ENCODE results near the gene CIB4. TPM values are rescaled to one million over a fixed set of nuclear protein-coding genes. Genes with fewer than 3 reads are reported as not detected.

CIB4 gene
- total RNA-seq, 1 experiment from 2014 or later: not detected

DNA sequence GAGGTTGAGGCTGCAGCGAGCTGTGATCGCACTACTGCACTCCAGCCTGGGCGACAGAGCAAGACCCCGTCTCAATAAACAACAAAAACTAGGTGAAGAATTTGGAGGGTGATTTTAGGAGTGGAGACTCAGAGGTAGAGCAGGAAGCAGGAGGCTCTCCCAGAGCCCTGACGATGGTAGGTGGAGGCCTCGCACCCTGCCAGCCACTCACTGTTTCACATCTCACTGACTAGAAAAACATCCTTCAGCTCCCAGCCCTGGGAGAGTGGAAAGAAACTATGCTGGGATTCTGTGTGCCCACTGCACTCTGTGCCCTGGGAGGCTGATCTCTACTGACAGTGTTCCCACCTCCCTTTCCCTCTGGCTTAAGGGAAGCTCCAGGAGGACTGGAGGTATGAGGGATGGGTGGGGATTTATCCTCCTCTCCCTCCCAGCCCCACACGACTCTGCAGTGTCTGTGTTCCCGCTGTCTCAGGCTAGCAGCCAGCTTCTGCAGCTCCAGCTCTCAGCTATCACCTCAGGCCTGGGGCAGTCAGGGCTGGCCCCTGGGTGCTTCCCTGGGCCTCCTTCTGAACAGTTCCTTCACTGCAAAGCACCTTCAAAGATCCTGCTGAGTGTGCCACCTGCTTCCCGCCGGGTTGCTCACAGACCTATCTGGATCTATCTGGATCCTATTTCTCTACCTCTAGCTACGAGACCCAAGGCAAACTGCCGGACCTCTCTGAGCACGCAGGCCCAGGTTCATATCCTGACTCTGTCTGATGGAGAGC, 9.6 kb downstream of the CIB4 start:
- Histone ChIP-seq H3K36me3 (ENCODE audit: low read depth) (no peaks in the 10 kb centered on the region), H3F3A (ENCODE audit: insufficient read depth, low read depth) (no peaks in the 10 kb centered on the region), H3K4me1 (replicated peaks; ENCODE audit: insufficient read depth) (peaks cover 25% of the 10 kb centered on the region), H3K9me2 (ENCODE audit: insufficient read depth) (no peaks in the 10 kb centered on the region), H3K27ac (no peak overlapping the region), H3K79me2 (ENCODE audit: low read depth) (no peaks in the 10 kb centered on the region), H2AFZ (no peak overlapping the region), H4K20me1 (ENCODE audit: insufficient read depth) (no peaks in the 10 kb centered on the region), H3K27me3 (ENCODE audit: insufficient read depth, low read depth) (no peaks in the 10 kb centered on the region), H3K9me3 (ENCODE audit: insufficient read depth, low read depth) (no peaks in the 10 kb centered on the region), H3K4me3 (no peak overlapping the region), H3K4me2 (peak overlapping the region; percentile 29)
- TF ChIP-seq, protein P1, sequence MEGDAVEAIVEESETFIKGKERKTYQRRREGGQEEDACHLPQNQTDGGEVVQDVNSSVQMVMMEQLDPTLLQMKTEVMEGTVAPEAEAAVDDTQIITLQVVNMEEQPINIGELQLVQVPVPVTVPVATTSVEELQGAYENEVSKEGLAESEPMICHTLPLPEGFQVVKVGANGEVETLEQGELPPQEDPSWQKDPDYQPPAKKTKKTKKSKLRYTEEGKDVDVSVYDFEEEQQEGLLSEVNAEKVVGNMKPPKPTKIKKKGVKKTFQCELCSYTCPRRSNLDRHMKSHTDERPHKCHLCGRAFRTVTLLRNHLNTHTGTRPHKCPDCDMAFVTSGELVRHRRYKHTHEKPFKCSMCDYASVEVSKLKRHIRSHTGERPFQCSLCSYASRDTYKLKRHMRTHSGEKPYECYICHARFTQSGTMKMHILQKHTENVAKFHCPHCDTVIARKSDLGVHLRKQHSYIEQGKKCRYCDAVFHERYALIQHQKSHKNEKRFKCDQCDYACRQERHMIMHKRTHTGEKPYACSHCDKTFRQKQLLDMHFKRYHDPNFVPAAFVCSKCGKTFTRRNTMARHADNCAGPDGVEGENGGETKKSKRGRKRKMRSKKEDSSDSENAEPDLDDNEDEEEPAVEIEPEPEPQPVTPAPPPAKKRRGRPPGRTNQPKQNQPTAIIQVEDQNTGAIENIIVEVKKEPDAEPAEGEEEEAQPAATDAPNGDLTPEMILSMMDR (conservative IDR thresholded peaks at IDR 0.05): no peak
- TF ChIP-seq EZH2 (IDR thresholded peaks at IDR 0.05; ENCODE audit: low read depth): no peak
- DNase-seq: no peak
- BruUV-seq (replicated peaks): no TSS peak
- ChIA-PET POLR2A (ENCODE audit: unreplicated experiment) (interaction anchor here (0.6 kb wide), 1 partner anchor 9 kb away, joined by 3 read pairs; no protein-coding TSS in a partner anchor), CTCF (interaction anchor here (0.6 to 1.0 kb wide), 2 partner anchors 28 to 104 kb away, joined by 3 to 8 read pairs; no protein-coding TSS in a partner anchor)
- intact Hi-C loops (cut with micrococcal nuclease; ENCODE audit: unreplicated experiment): no loop called here

DNA sequence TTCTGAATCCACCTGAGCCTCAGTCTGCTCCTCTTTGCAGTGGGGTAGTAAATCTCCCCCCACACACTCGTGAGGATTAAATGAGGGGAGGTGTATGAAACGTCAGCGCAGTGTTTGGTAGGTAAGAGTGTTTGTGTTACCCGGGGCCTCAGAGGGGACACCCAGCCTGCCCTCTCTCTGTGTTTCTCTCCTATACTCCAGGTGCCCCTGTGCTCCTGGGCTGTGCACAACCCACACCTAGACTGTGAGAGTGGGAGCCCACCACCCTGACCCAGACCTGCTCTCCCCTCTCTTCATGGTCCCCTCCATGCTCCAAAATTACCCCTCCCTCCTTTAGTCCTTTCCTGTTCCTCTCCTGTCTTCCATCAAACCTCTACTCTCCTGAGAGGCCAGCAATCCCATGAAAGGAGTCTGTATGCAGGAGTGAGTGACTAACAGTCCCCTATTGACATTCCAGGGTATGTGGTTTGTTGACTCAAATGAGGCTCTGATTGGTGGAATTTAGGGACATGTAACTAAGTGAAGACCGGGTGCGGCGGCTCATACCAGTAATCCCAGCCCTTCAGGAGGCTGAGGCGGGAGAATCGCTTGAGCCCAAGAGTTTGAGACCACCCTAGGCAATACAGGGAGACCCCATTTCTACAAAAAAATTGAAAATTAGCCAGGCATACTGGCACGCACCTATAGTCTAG, 10.4 kb downstream of the CIB4 start:
- H3K79me2 ChIP-seq (ENCODE audit: low read depth): no peaks in the 10 kb centered on the region
- H3K36me3 ChIP-seq (ENCODE audit: low read depth): no peaks in the 10 kb centered on the region
- POLR2A ChIA-PET (ENCODE audit: unreplicated experiment): interaction anchor here (0.6 kb wide), 1 partner anchor 10 kb away, joined by 3 read pairs; no protein-coding TSS in a partner anchor
- peak; percentile 40 to 86 for DNase-seq
- H3F3A ChIP-seq (ENCODE audit: insufficient read depth, low read depth): no peaks in the 10 kb centered on the region; the same call in 1 of the 2 replicates
- CTCF ChIA-PET: interaction anchor here (0.6 to 1.0 kb wide), 2 partner anchors 29 to 105 kb away, joined by 3 to 8 read pairs; no protein-coding TSS in a partner anchor
- H3K9me3 ChIP-seq (ENCODE audit: insufficient read depth, low read depth): no peaks in the 10 kb centered on the region
- no peak overlapping the region for H2AFZ ChIP-seq
- intact Hi-C loops (cut with micrococcal nuclease; ENCODE audit: unreplicated experiment): no loop called here
- no peaks in the 10 kb centered on the region for H4K20me1 ChIP-seq (ENCODE audit: insufficient read depth)
- no peak for TF ChIP-seq EZH2 (IDR thresholded peaks at IDR 0.05; ENCODE audit: low read depth)
- TF ChIP-seq, protein P1 (conservative IDR thresholded peaks at IDR 0.05): no peak
- H3K4me2 ChIP-seq: peak overlapping the region; percentile 29
- H3K4me3 ChIP-seq: no peak overlapping the region
- H3K9me2 ChIP-seq (ENCODE audit: insufficient read depth): no peaks in the 10 kb centered on the region
- H3K27ac ChIP-seq: no peak overlapping the region
- peaks cover 31% of the 10 kb centered on the region for H3K4me1 ChIP-seq (replicated peaks; ENCODE audit: insufficient read depth)
- H3K27me3 ChIP-seq (ENCODE audit: insufficient read depth, low read depth): no peaks in the 10 kb centered on the region
- BruUV-seq (replicated peaks): no TSS peak

DNA sequence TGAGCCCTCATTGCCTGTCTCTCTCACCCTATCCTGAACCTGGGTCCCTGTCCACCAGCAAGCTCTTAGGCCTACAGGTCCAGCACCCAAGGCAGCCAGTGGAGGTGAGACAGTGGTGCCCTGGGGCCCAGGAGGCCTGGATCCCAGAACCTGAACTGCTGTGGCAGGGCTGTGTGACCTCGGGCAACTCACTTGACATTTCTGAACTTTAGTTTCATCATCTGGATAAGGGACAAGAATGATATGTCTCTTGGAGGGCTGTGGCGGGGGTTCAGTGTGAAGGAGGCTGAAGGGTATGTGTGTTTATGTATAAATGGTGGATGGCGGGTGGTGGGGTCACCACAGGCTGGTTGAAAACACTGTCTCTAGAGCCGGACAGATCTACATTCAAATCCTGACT, 10.9 kb downstream of the CIB4 start:
- no peaks in the 10 kb centered on the region; the same call in 1 of the 2 replicates for H3F3A ChIP-seq (ENCODE audit: insufficient read depth, low read depth)
- H3K79me2 ChIP-seq (ENCODE audit: low read depth): no peaks in the 10 kb centered on the region
- ChIA-PET CTCF (no interaction called here), POLR2A (ENCODE audit: unreplicated experiment) (no interaction called here)
- no peak overlapping the region for H2AFZ ChIP-seq
- no peaks in the 10 kb centered on the region for H3K9me2 ChIP-seq (ENCODE audit: insufficient read depth)
- intact Hi-C loops (cut with micrococcal nuclease; ENCODE audit: unreplicated experiment): no loop called here
- no peak for TF ChIP-seq EZH2 (IDR thresholded peaks at IDR 0.05; ENCODE audit: low read depth)
- TF ChIP-seq, protein P1 (conservative IDR thresholded peaks at IDR 0.05): no peak
- no peak overlapping the region for H3K27ac ChIP-seq
- no peaks in the 10 kb centered on the region for H3K27me3 ChIP-seq (ENCODE audit: insufficient read depth, low read depth)
- no peaks in the 10 kb centered on the region for H4K20me1 ChIP-seq (ENCODE audit: insufficient read depth)
- no peak overlapping the region for H3K4me3 ChIP-seq
- DNase-seq: no peak
- H3K4me2 ChIP-seq: 0 out of 2 replicates have a peak overlapping the region, but pooled peaks have one; percentile 27
- no peaks in the 10 kb centered on the region for H3K36me3 ChIP-seq (ENCODE audit: low read depth)
- H3K9me3 ChIP-seq (ENCODE audit: insufficient read depth, low read depth): no peaks in the 10 kb centered on the region
- peaks cover 36% of the 10 kb centered on the region for H3K4me1 ChIP-seq (replicated peaks; ENCODE audit: insufficient read depth)
- no TSS peak for BruUV-seq (replicated peaks)

Data from PC-9 (cell line).